Left renal pelvis (tissue), 4 donors: Measurements from ENCODE around the gene CMTM1. TPM values are rescaled to one million over a fixed set of nuclear protein-coding genes. Genes with fewer than 3 reads are reported as not detected.
A peak's percentile ranks its signal among the peaks of the same experiment; 100 is the strongest.

Experiments
- DNase-seq, 4 donors: peaks; one replicate each; pipeline ENCODE4 v3.0.0-alpha.2; 2013; ENCODE audit warnings: low read depth in 4 of 4, low spot score in 3 of 4
- polyA plus RNA-seq, 4 donors: library from polyadenylated mRNA; unstranded; fragments of 120-200 nt; gene quantifications; one replicate each; pipeline ENCODE4 v1.2.1, GENCODE V29; 2013; ENCODE audit not compliant: insufficient read length in 4 of 4

CMTM1 gene
- polyA plus RNA-seq, 4 donors, result 5.2 to 9.8 (median 6.7) TPM

DNA sequence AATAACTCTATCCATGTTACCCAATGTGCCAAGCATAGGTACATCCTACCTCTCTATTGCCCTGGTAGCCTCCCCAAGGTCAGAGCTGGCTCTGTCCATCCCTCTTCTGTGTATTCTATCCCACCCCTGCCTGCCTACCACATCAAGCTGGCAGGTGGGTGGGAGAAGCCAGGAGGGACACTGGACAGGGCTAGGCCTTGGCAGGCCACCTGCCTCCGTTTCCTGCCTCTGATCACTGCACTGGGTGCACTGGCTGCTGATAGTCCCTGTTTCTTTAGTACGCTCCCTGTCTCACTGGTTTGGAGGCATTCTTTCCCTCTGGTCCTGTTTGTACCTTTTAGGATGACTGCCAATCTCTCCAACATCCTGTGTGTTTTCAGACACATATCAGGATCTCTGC is 29.0 kb upstream of the CMTM1 start:
- no peak for DNase-seq

DNA sequence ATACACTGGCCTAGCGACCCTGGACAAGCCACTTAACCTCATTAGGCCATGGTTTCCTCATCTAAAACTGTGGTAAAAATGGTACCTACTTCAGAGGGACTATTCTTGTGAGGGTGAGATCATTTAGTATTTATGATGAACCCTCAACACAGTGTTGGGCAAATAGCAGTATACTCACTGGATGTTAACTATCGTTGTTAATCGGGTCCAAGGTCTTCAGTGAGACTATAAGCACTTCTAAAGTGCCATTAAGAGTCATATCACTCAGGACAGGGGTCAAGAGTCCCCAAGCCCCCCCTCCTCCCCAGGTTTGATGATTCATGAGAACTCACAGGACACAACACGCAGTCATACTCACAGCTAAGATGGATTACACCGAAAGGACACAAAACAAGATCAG is 27.3 kb upstream of the CMTM1 start:
- no peak for DNase-seq

DNA sequence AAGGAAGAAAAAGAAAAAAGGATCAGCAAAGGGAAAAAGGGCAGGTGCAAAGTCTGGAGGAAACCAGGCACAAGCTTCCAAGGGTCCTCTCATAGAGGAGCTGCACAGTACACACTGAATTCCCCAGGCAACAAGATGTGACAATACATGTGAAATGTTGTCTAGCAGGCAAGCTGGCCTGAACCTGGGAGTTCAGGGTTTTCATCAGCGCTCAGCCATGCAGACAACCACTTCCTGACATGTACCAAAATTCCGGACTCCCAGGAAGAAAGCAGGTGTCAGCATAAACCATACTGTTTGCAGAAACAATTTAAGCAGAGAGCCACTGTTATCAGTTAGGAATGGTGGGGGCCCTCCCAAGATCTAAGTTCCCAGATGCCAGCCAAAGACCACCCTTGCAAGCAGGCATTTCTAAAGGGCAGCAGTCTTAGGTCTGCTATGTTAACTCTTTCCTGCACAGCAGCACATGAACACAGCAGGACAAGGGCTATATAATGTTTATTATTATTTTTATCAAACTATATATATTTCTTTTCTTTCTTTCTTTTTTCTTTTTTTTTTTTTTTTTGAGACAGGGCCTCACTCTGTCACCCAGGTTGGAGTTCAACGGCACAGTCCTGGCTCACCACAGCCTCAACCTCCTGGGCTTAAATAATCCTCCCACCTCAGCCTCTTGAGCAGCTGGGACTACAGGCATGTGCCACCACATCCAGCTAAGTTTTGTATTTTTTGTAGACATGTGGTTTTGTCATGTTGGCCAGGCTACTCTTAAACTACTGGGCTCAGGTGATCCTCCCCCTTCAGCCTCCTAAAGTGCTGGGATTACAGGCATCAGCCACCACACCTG is 26.4 kb upstream of the CMTM1 start:
- DNase-seq, result no peak

DNA sequence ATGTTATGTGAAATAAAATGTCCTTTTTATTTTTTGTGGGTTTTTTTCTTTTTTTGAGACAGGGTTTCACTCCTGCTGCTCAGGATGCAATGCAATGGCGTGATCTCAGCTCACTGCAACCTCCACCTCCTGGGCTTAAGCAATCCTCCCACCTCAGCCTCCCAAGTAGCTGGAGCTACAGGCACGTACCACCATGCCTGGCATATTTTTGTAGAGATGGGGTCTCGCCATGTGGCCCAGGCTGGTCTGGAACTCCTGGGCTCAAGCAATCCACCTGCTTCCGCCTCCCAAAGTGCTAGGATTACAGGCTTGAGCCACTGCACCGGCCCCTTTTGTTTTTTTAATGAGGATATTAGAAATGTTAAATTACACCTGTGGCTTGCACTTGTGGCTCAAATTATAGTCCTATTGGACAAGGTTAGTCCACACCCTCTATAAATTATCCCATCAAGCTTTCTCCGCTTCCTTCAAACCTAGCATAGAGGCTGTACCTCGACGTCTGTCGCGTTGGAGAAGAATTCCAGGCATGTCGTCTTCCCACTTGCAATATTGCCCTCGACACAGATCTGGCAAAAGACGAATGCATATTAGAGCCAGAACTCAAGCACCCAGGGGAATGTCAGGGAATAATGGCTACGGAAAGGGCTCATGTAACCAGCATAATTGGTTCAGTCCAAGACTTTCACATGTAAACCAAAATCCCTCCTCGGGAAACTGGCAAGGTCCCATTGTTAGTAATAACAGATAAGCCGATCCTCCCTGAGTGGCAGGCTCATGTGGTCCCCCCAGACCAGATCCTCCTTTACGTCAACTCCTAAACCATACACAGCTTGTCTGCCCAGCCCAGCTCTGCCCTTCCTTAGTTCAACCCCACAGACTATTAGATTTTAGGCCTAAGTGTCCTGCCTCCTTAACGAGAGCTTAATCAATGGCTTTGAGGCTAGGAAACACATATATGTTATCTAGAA is 24.6 kb upstream of the CMTM1 start:
- DNase-seq, result no peak

- DNase-seq, result no peak
Observed at GRCh38 chr16:66542396-66542795, 23.8 kb upstream of the CMTM1 start.

GRCh38 chr16:66543541-66543940 is 22.7 kb upstream of the CMTM1 start:
- no peak for DNase-seq

GRCh38 chr16:66544016-66544757 is 22.1 kb upstream of the CMTM1 start:
- DNase-seq, result no peak

- no peak for DNase-seq
Observed at GRCh38 chr16:66547101-66547989, 18.9 kb upstream of the CMTM1 start.

GRCh38 chr16:66548068-66548467 is 18.2 kb upstream of the CMTM1 start:
- DNase-seq, result no peak

DNA sequence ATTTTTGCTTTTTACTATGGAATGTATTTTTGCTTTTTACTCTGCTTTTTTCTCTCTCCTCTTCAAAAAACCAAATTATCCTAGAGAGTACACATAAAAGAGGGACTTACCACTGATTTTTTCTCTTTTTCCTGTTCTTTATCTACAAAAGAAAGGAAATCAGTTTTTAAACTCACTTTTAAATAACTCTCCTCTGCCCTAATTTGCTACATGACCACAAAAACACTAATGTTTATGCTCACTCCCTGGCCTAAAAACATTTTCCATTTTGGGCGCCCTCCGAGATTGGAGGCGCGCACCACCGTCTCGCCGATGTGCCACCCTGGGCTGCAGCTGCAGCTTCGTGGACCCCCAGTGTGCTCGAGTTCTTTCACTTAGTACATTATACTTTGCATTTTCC is 17.4 kb upstream of the CMTM1 start:
- no peak for DNase-seq

DNA sequence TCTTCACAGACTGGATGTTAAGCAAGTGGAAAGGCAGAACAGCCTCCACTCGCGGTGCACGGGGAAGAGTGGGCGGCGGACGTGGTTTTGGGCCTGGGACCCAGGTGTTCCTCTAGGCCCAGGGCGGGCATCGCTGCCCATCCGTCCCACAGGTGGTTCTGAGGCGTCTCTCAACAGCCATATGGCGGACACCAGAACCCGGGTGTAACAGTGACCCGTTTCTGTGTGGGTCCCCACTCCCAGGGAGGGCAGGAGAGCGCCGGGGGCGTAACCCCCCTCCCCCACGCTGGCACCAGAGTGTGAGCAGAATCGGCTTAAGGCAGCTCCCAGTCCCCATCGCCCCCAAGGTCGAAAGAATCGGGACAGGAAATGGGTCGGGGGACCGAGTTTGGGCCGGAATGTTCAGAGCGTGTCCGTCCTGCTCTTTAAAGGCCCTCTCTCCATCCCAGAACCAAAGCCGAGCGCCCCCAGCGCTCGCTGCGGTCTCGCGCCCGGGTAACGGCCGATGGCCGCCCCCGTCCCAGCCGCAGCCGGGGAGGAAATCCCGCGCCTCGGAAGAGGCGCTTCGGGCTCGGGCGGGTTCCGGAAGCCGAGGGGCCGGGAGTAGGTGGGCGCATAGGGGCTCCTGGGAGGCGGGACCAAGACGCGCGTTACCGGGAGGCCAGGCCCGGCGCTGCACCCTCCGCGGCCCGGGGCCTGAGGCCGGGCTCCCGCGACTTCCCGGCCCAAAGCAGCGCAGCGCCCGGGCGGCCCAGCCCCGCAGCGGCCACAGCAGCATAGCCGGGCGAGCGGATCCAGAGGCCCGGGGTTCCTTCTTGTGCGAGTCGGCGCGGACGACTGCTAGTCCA is 16.7 kb upstream of the CMTM1 start, which contains the start of gene TK2:
Gene TK2, minus strand, starts transcription at position 839 of the 848 bp plus-strand sequence. Its CDS starts 61 bp downstream, at position 778.
- DNase-seq, result peak in 2 of 4 donors; percentile 73 to 74

- DNase-seq, result no peak
Observed at GRCh38 chr16:66551348-66551759, 14.9 kb upstream of the CMTM1 start.

DNA sequence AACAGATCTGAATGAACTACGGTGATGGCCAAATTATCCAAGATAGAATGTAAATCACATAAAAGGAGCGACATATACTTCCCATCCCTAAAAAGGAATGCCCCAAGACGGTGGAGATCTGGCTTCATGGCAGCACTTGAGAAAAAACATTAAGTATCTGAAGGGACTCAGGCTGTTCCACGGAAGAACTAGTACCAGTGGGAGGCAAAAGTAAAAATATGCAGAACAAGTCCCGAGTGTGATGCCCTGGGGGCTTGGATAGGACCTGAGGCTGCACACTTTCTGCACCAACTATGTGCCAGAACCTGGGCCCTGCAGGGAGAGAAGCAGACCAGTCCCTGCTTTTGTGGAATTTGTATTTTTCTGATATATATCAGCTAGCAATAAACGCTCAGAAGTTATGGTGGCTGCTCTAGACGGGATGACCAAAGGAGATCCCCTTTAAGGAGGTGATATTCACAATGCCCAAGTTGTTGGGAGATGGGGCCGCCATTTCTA is 14.4 kb upstream of the CMTM1 start:
- no peak for DNase-seq

DNA sequence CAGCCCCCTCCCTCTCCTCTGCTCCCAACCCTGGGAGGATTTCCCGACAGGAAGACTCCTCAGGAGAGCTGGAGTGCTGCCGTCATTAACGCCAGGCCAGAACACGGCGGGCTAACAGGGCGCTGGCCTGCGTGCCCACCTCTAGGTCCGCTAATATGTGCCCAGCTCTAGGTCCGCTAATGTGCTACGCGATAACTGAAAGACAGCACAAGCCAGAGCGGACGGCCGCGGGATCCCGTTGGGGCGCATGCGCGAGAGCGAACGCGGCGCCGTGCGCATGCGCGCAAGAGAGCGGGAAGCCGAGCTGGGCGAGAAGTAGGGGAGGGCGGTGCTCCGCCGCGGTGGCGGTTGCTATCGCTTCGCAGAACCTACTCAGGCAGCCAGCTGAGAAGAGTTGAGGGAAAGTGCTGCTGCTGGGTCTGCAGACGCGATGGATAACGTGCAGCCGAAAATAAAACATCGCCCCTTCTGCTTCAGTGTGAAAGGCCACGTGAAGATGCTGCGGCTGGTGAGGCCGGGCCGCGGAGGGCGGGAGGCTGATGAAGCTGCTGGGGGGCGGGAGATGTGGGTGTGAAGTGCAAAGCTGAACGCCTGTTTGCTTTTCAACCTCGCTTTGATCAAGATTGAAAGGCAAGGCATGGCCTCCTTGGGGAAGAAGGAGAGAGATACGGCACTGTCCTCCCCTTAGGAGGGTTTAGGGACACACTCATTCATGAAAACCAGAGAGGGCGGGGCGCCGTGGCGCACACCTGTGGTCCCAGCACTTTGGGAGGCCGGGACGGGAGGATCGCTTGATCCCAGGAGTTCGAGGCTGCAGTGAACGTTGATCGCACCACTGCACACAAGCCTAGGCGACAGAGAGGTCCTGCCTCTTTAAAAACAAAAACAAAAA is 13.7 kb upstream of the CMTM1 start, which contains the start of gene CKLF:
Gene CKLF, plus strand, starts transcription at position 291 of the 892 bp plus-strand sequence. Its CDS starts 140 bp downstream, at position 431.
- DNase-seq, result peak; percentile 83 to 90 (median 86)

DNA sequence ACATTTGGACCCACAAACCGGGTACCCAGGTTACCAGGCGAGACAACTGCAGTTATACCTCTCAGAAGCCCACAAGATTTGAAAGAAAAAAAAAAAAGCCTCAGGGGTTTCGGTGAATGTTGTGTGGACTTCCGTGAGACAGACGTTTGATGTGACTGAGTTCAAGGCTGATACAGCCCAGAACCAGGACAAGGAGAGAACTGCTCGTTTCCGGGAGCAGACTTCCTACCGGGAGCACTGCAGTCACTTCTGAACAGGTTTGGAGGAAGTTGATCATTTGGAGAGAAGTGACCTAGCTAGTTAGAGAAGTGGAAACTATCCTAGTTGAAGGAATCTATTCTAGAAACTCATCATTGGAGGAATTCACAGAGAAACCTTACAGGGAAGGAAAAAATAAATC is 13.0 kb upstream of the CMTM1 start:
- no peak for DNase-seq

- no peak for DNase-seq
Observed at GRCh38 chr16:66554021-66554420, 12.2 kb upstream of the CMTM1 start.

DNA sequence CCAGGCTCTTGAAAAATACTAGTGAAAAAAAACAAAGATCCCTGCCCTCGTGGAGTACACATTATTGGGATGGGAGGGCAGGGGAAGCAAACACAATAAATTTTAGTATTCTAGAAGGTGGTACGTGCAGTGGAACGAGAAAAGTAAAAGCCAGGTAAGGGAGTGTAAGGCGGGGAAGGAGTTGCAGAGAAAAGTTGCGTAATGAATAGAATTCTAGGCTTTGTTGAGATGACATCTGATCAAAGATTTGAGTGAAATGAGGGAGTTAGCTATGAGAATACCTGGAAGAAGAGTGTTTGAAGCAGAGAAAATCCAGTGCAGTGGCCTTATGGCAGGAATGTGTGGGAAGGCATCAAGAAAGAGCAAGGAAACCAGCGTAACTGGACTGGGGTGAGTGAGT is 11.7 kb upstream of the CMTM1 start:
- no peak for DNase-seq
